H9 (cell line): ENCODE data around the gene ZNF101. TPM values are rescaled to one million over a fixed set of nuclear protein-coding genes. Genes with fewer than 3 reads are reported as not detected.
"Not testable (repeated sequence)": the region's sequence is repeated elsewhere in the genome, so short reads cannot be mapped to it uniquely, and the experiment has no call there.

Experiments
- DNase-seq: peaks from one replicate; pipeline ENCODE4 v3.0.0-alpha.2; 2017
- H2AFZ ChIP-seq: one replicate; pipeline ENCODE4 v1.6.1; 2013; ENCODE audit warnings: mild to moderate bottlenecking, low read length, control low read depth, moderate library complexity
- H2AK5ac ChIP-seq: 2 replicates; pipeline ENCODE4 v1.6.1; 2013; ENCODE audit warnings: low read length, control low read depth, mixed read lengths; ENCODE audit not compliant: insufficient read length
- H2BK120ac ChIP-seq: one replicate; pipeline ENCODE4 v1.6.1; 2013; ENCODE audit warnings: low read depth, mild to moderate bottlenecking, low read length, control low read depth, inconsistent platforms; ENCODE audit not compliant: poor library complexity, severe bottlenecking
- H2BK12ac ChIP-seq: 2 replicates; pipeline ENCODE4 v1.6.1; 2013; ENCODE audit warnings: low read length, control low read depth, mixed read lengths, low read depth; ENCODE audit not compliant: insufficient read length
- H2BK15ac ChIP-seq: 2 replicates; pipeline ENCODE4 v1.6.1; 2013; ENCODE audit warnings: low read depth, low read length, control low read depth
- H2BK20ac ChIP-seq: one replicate; pipeline ENCODE4 v1.6.1; 2013; ENCODE audit warnings: low read depth, mild to moderate bottlenecking, low read length, control low read depth, inconsistent platforms; ENCODE audit not compliant: poor library complexity, severe bottlenecking
- H2BK5ac ChIP-seq: 2 replicates; pipeline ENCODE4 v1.6.1; 2013; ENCODE audit warnings: low read length, control low read depth, mixed read lengths; ENCODE audit not compliant: insufficient read length
- H3K14ac ChIP-seq: 2 replicates; pipeline ENCODE4 v1.6.1; 2013; ENCODE audit warnings: low read length, control low read depth; ENCODE audit not compliant: insufficient read depth
- H3K18ac ChIP-seq: 2 replicates; pipeline ENCODE4 v1.6.1; 2013; ENCODE audit warnings: low read depth, mild to moderate bottlenecking, mixed read lengths, low read length, control low read depth; ENCODE audit not compliant: insufficient read length
- H3K23ac ChIP-seq: 2 replicates; pipeline ENCODE4 v1.6.1; 2013; ENCODE audit warnings: low read length, control low read depth, mixed read lengths, low read depth; ENCODE audit not compliant: insufficient read length
- H3K23me2 ChIP-seq: 2 replicates; pipeline ENCODE4 v1.6.1; 2013; ENCODE audit warnings: low read depth, mild to moderate bottlenecking, mixed read lengths, low read length, control low read depth; ENCODE audit not compliant: insufficient read length, poor library complexity, severe bottlenecking
- H3K27ac ChIP-seq: 2 replicates; pipeline ENCODE4 v1.5.1; 2013; ENCODE audit warnings: low read length, control low read depth, mixed read lengths, low read depth; ENCODE audit not compliant: insufficient read length
- H3K27me3 ChIP-seq: 2 replicates; pipeline ENCODE4 v1.6.1; 2013; ENCODE audit warnings: low read length, control low read depth, inconsistent platforms; ENCODE audit not compliant: insufficient read depth
- H3K4ac ChIP-seq: 2 replicates; pipeline ENCODE4 v1.6.1; 2013; ENCODE audit warnings: low read depth, mild to moderate bottlenecking, control low read depth, inconsistent platforms, low read length, moderate library complexity
- H3K4me1 ChIP-seq: 2 replicates; pipeline ENCODE4 v1.6.1; 2013; ENCODE audit warnings: low read length, control low read depth, inconsistent platforms; ENCODE audit not compliant: insufficient read depth
- H3K4me2 ChIP-seq: 2 replicates; pipeline ENCODE4 v1.6.1; 2013; ENCODE audit warnings: low read length, control low read depth, mixed read lengths; ENCODE audit not compliant: insufficient read length, insufficient read depth
- H3K56ac ChIP-seq: 2 replicates; pipeline ENCODE4 v1.6.1; 2013; ENCODE audit warnings: low read depth, mild to moderate bottlenecking, mixed read lengths, low read length, control low read depth; ENCODE audit not compliant: insufficient read length
- H3K79me1 ChIP-seq: 2 replicates; pipeline ENCODE4 v1.6.1; 2013; ENCODE audit warnings: low read depth, mild to moderate bottlenecking, moderate library complexity, low read length, control low read depth, inconsistent platforms; ENCODE audit not compliant: insufficient read depth, poor library complexity, severe bottlenecking
- H3K79me2 ChIP-seq: 2 replicates; pipeline ENCODE4 v1.6.1; 2013; ENCODE audit warnings: low read length, control low read depth, inconsistent platforms; ENCODE audit not compliant: insufficient read depth
- H3K9ac ChIP-seq: 2 replicates; pipeline ENCODE4 v1.6.1; 2013; ENCODE audit warnings: low read length, control low read depth, mixed read lengths; ENCODE audit not compliant: insufficient read length; ENCODE audit errors: extremely low read depth
- H3K9me3 ChIP-seq: one replicate; pipeline ENCODE4 v1.6.1; 2013; ENCODE audit warnings: low read depth, low read length, inconsistent platforms; ENCODE audit not compliant: control insufficient read depth
- H3T11ph ChIP-seq: one replicate; pipeline ENCODE4 v1.6.1; 2013; ENCODE audit warnings: mild to moderate bottlenecking, low read length, control low read depth, inconsistent platforms
- H4K20me1 ChIP-seq: one replicate; pipeline ENCODE4 v1.6.1; 2013; ENCODE audit not compliant: control insufficient read depth, insufficient read length, insufficient read depth
- H4K5ac ChIP-seq: 2 replicates; pipeline ENCODE4 v1.6.1; 2013; ENCODE audit warnings: low read depth, mild to moderate bottlenecking, mixed read lengths, low read length, control low read depth; ENCODE audit not compliant: insufficient read length
- H4K8ac ChIP-seq: replicated peaks from 2 replicates; pipeline ENCODE4 v1.6.1; 2013; ENCODE audit warnings: low read length, control low read depth, mixed read lengths, low read depth; ENCODE audit not compliant: insufficient read length
- H4K91ac ChIP-seq: 2 replicates; pipeline ENCODE4 v1.6.1; 2013; ENCODE audit warnings: low read depth, mild to moderate bottlenecking, moderate library complexity, mixed read lengths, low read length, control low read depth; ENCODE audit not compliant: insufficient read length
- H3K27ac Mint-ChIP-seq, 3 experiments: 2 replicates in 2 of 3; 3 replicates in 1 of 3; pipeline ENCODE4 v1.8.0; 2020 to 2021; ENCODE audit warnings: mixed read lengths in 3 of 3, mild to moderate bottlenecking in 1 of 3, moderate library complexity in 1 of 3
- H3K27me3 Mint-ChIP-seq: 2 replicates; pipeline ENCODE4 v1.8.0; 2021; ENCODE audit warnings: low read depth, mild to moderate bottlenecking, moderate library complexity, mixed read lengths
- H3K36me3 Mint-ChIP-seq, 3 experiments: 2 replicates in 2 of 3; 3 replicates in 1 of 3; pipeline ENCODE4 v1.8.0; 2020 to 2021; ENCODE audit warnings: low read depth in 3 of 3, mixed read lengths in 3 of 3; ENCODE audit not compliant: insufficient read depth in 1 of 3
- H3K4me1 Mint-ChIP-seq, 2 experiments: 2 replicates each; pipeline ENCODE4 v1.8.0; 2020; ENCODE audit warnings: mixed read lengths in 2 of 2
- H3K4me3 Mint-ChIP-seq, 2 experiments: 2 replicates in 1 of 2; 3 replicates in 1 of 2; pipeline ENCODE4 v1.8.0; 2020 to 2021; ENCODE audit warnings: mild to moderate bottlenecking in 2 of 2, mixed read lengths in 2 of 2, moderate library complexity in 1 of 2
- H3K9me3 Mint-ChIP-seq, 2 experiments: 2 replicates in 1 of 2; 3 replicates in 1 of 2; pipeline ENCODE4 v1.8.0; 2020; ENCODE audit warnings: mild to moderate bottlenecking in 2 of 2, mixed read lengths in 2 of 2, moderate library complexity in 1 of 2
- WGBS: extraction: QIAGEN DNeasy Blood & Tissue Kit; methylation state at CpG from one replicate; pipeline ENCODE4 v1.1.7; 2013; ENCODE audit warnings: missing lambda C conversion rate, low lambda C conversion rate, mixed read lengths; ENCODE audit not compliant: insufficient read length; ENCODE audit errors: extremely low coverage; 5-methylcytosine and 5-hydroxymethylcytosine counted together
- total RNA-seq: library from RNA; stranded (reverse); gene quantifications from 2 replicates; pipeline ENCODE4 v1.2.1, GENCODE V29; 2021
- TF ChIP-seq, protein P1 (sequence below): fragments of 200-600 bp; sonication (generic); conservative IDR thresholded peaks from 3 replicates; pipeline ENCODE4 v1.8.0; 2021; ENCODE audit warnings: antibody characterized with exemption, mild to moderate bottlenecking

The ZNF101 gene
- total RNA-seq, 1 experiment from 2014 or later = 46.9 TPM

DNA sequence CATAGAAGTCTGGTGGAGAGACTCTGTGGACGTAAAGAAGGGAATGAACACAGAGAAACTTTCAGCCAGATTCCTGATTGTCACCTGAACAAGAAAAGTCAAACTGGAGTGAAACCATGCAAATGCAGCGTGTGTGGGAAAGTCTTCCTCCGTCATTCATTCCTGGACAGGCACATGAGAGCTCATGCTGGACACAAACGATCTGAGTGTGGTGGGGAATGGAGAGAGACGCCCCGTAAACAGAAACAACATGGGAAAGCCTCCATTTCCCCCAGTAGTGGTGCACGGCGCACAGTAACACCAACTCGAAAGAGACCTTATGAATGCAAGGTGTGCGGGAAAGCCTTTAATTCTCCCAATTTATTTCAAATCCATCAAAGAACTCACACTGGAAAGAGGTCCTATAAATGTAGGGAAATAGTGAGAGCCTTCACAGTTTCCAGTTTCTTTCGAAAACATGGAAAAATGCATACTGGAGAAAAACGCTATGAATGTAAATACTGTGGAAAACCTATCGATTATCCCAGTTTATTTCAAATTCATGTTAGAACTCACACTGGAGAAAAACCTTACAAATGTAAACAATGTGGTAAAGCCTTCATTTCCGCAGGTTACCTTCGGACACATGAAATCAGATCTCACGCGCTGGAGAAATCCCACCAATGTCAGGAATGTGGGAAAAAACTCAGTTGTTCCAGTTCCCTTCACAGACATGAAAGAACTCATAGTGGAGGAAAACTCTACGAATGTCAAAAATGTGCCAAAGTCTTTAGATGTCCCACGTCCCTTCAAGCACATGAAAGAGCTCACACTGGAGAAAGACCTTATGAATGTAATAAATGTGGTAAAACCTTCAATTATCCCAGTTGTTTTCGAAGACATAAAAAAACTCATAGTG, 10.8 kb downstream of the ZNF101 start:
- H3K9me3 Mint-ChIP-seq = peaks cover 6 to 44% of the 10 kb centered on the region in 2 experiments; a peak in 3 of 5 replicates
- H2BK12ac ChIP-seq = no peak overlapping the region

DNA sequence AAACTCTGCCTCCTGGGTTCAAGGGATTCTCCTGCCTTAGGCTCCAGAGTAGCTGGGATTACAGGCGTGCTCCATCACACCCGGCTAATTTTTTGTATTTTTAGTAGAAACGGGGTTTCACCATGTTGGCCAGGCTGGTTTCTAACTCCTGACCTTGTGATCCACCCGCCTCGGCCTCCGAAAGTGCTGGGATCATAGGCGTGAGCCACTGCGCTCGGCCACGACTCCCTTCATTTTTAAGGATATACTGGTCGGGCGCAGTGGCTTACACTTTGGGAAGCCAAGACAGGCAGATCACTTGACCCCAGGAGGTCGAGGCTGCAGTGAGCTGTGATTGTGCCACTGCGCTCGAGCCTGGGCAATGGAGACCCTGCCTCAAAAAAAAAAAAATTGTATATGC, 17.5 kb downstream of the ZNF101 start:
- not testable (repeated sequence) for H3K27ac Mint-ChIP-seq, H4K5ac ChIP-seq, H3K4me1 Mint-ChIP-seq, H2BK5ac ChIP-seq, H4K8ac ChIP-seq, H3K27me3 Mint-ChIP-seq, H3K4ac ChIP-seq, H3K56ac ChIP-seq, H2AK5ac ChIP-seq, H3K27me3 ChIP-seq, H2BK120ac ChIP-seq, DNase-seq, H4K91ac ChIP-seq, H3K23me2 ChIP-seq, H3K14ac ChIP-seq, H3K27ac ChIP-seq, H3K79me2 ChIP-seq, H4K20me1 ChIP-seq, H3K4me2 ChIP-seq, H3K4me1 ChIP-seq, H3K79me1 ChIP-seq, H3K23ac ChIP-seq, H2BK20ac ChIP-seq, H3K9me3 ChIP-seq, H2BK12ac ChIP-seq, H3K4me3 Mint-ChIP-seq, H2AFZ ChIP-seq, H3T11ph ChIP-seq, H2BK15ac ChIP-seq, H3K9ac ChIP-seq, H3K18ac ChIP-seq
- WGBS = no CpG with 5 or more reads among the region's 15 CpGs
- H3K9me3 Mint-ChIP-seq = peaks cover 3 to 10% of the 10 kb centered on the region in 2 experiments; a peak in 4 of 5 replicates
- peaks cover 25 to 30% (median 27%) of the 10 kb centered on the region in 3 experiments for H3K36me3 Mint-ChIP-seq

More for the DNA sequence above, 10.8 kb downstream of the ZNF101 start:
- Histone ChIP-seq H2AFZ (no peak overlapping the region), H3T11ph (no peak overlapping the region), H2AK5ac (no peak overlapping the region), H3K27me3 (no peaks in the 10 kb centered on the region), H3K23me2 (no peaks in the 10 kb centered on the region), H4K20me1 (no peaks in the 10 kb centered on the region), H3K4me1 (no peaks in the 10 kb centered on the region), H3K79me2 (0 out of 2 replicates have a peak, but pooled peaks cover 2% of the 10 kb centered on the region), H4K8ac (no peak overlapping the region), H3K79me1 (peaks cover 9% of the 10 kb centered on the region), H3K4me2 (no peak overlapping the region), H3K56ac (no peak overlapping the region), H3K4ac (no peak overlapping the region), H2BK20ac (no peak overlapping the region), H3K9me3 (no peaks in the 10 kb centered on the region), H3K27ac (no peak overlapping the region), H4K91ac (no peak overlapping the region), H2BK5ac (no peak overlapping the region), H4K5ac (no peak overlapping the region), H3K14ac (no peak overlapping the region), H3K18ac (no peak overlapping the region), H2BK120ac (no peak overlapping the region), H2BK15ac (no peak overlapping the region), H3K9ac (no peak overlapping the region), H3K23ac (no peak overlapping the region)
- peaks cover 3% of the 10 kb centered on the region in 2 experiments; a peak in 2 of 4 replicates for H3K4me1 Mint-ChIP-seq
- H3K36me3 Mint-ChIP-seq = peaks cover 83 to 84% (median 83%) of the 10 kb centered on the region in 3 experiments
- TF ChIP-seq, protein P1, sequence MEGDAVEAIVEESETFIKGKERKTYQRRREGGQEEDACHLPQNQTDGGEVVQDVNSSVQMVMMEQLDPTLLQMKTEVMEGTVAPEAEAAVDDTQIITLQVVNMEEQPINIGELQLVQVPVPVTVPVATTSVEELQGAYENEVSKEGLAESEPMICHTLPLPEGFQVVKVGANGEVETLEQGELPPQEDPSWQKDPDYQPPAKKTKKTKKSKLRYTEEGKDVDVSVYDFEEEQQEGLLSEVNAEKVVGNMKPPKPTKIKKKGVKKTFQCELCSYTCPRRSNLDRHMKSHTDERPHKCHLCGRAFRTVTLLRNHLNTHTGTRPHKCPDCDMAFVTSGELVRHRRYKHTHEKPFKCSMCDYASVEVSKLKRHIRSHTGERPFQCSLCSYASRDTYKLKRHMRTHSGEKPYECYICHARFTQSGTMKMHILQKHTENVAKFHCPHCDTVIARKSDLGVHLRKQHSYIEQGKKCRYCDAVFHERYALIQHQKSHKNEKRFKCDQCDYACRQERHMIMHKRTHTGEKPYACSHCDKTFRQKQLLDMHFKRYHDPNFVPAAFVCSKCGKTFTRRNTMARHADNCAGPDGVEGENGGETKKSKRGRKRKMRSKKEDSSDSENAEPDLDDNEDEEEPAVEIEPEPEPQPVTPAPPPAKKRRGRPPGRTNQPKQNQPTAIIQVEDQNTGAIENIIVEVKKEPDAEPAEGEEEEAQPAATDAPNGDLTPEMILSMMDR = no peak
- no peak overlapping the region for H3K27ac Mint-ChIP-seq
- no CpG with 5 or more reads among the region's 20 CpGs for whole genome bisulfite sequencing
- H3K27me3 Mint-ChIP-seq = no peaks in the 10 kb centered on the region
- DNase-seq = no peak
- H3K4me3 Mint-ChIP-seq = no peak overlapping the region
